ENCODE results near the gene VAV2. TPM values are rescaled to one million over a fixed set of nuclear protein-coding genes. Genes with fewer than 3 reads are reported as not detected.

VAV2 gene
- polyA plus RNA-seq, 1 of the 3 experiments (the other 2 are of a cell fraction), result 14.9 TPM

DNA sequence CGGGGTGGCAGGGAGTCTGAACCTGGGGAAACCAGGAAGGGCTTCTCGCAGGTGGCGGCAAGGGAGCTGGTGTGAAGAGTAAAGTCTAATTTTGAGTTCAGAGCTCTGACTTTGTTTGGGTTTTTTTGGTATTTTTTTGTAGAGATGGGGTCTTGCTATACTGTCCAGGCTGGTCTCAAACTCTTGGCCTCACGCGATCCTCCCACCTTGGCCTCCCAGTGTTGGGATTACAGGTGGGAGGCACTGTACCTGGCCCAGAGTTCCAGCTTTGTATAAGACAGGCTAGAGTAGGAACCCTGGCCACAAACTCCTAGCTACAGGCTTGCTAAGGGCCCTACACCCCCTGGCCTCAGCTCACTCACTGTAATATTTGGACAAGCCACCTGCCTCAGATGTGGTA, 148.9 kb downstream of the VAV2 start (continued):
- TF ChIP-seq EZH2phosphoT487 (IDR thresholded peaks at IDR 0.05; ENCODE audit: borderline replicate concordance, low read depth), result no peak
- no peak for TF ChIP-seq TAF1 (IDR thresholded peaks at IDR 0.05; ENCODE audit: borderline replicate concordance, low read depth, low read length)
- no peak for TF ChIP-seq NFIC (IDR thresholded peaks at IDR 0.05; ENCODE audit: borderline replicate concordance)
- TF ChIP-seq, protein P1, sequence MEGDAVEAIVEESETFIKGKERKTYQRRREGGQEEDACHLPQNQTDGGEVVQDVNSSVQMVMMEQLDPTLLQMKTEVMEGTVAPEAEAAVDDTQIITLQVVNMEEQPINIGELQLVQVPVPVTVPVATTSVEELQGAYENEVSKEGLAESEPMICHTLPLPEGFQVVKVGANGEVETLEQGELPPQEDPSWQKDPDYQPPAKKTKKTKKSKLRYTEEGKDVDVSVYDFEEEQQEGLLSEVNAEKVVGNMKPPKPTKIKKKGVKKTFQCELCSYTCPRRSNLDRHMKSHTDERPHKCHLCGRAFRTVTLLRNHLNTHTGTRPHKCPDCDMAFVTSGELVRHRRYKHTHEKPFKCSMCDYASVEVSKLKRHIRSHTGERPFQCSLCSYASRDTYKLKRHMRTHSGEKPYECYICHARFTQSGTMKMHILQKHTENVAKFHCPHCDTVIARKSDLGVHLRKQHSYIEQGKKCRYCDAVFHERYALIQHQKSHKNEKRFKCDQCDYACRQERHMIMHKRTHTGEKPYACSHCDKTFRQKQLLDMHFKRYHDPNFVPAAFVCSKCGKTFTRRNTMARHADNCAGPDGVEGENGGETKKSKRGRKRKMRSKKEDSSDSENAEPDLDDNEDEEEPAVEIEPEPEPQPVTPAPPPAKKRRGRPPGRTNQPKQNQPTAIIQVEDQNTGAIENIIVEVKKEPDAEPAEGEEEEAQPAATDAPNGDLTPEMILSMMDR (IDR thresholded peaks at IDR 0.05), result no peak
- TF ChIP-seq RCOR1 (IDR thresholded peaks at IDR 0.05; ENCODE audit: low read length), result no peak

DNA sequence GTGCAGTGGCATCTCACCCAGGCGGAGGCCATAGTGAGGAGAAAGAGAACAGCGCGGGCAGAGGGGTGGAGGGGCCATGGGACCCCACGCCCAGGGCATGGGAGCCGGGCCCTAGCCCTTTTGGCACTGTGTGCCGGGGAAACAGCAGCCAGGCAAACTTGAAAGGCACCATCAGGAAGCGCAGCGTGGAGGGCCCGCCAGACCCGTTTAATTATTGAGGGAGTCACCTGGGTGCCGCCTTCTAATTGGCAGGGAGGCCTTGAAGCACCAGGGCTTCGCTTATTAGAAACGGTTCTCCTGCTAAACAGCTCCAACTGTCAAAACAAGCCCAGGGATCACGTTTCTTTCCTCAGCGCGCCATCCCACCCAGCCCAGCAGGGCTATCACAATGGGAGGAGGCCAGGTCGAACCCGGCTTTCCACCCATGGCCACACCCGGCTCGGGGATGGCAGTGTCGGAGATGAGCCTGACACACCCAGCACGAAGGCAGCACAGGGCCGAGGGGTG, 149.3 kb downstream of the VAV2 start:
- Histone ChIP-seq H3F3A (replicated peaks; ENCODE audit: insufficient read depth) (no peaks in the 10 kb centered on the region), H3K4me1 (ENCODE audit: control insufficient read depth in 1 of 2, insufficient read depth in 2 of 2, low read depth in 1 of 2, low read length in 1 of 2) (peaks cover 0 to 60% of the 10 kb centered on the region in 2 experiments; a peak in 1 of 4 replicates), H3K9ac (no peak overlapping the region), H3K36me3 (replicated peaks in 1 of 2; ENCODE audit: control insufficient read depth in 1 of 2, insufficient read depth in 2 of 2, low read length in 1 of 2) (no peaks in the 10 kb centered on the region), H3K79me2 (ENCODE audit: insufficient read depth) (peaks cover 60% of the 10 kb centered on the region; the same call in 1 of the 2 replicates), H2AFZ (ENCODE audit: low read depth) (no peak overlapping the region), H3K4me3 (ENCODE audit: low read depth in 2 of 2, low read length in 1 of 2) (no peak overlapping the region), H3K4me2 (no peak overlapping the region), H3K27me3 (ENCODE audit: insufficient read depth) (no peaks in the 10 kb centered on the region), H4K20me1 (ENCODE audit: insufficient read depth) (0 out of 2 replicates have a peak, but pooled peaks cover 11% of the 10 kb centered on the region), H3K27ac (ENCODE audit: low read depth in 2 of 2, low read length in 1 of 2) (no peak overlapping the region; a peak in 1 of 4 replicates), H3K9me2 (no peaks in the 10 kb centered on the region), H3K9me3 (no peaks in the 10 kb centered on the region)
- DNase-seq, result no peak
- POLR2A ChIA-PET, result interaction anchor here (0.6 kb wide), 1 partner anchor 28 kb away, joined by 3 read pairs; no protein-coding TSS in a partner anchor
- WGBS (ENCODE audit: low lambda C conversion rate), result 93% methylated on average over 14 of the region's 23 CpGs
- CTCF ChIA-PET, result interaction anchor here (1.6 kb wide), 1 partner anchor 20 kb away, joined by 4 read pairs; no protein-coding TSS in a partner anchor
- TF ChIP-seq, protein P2, sequence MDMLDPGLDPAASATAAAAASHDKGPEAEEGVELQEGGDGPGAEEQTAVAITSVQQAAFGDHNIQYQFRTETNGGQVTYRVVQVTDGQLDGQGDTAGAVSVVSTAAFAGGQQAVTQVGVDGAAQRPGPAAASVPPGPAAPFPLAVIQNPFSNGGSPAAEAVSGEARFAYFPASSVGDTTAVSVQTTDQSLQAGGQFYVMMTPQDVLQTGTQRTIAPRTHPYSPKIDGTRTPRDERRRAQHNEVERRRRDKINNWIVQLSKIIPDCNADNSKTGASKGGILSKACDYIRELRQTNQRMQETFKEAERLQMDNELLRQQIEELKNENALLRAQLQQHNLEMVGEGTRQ (IDR thresholded peaks at IDR 0.05; ENCODE audit: borderline replicate concordance, low read depth, low read length), result no peak
- no peak for TF ChIP-seq RFX5 (IDR thresholded peaks at IDR 0.05; ENCODE audit: low read length)

DNA sequence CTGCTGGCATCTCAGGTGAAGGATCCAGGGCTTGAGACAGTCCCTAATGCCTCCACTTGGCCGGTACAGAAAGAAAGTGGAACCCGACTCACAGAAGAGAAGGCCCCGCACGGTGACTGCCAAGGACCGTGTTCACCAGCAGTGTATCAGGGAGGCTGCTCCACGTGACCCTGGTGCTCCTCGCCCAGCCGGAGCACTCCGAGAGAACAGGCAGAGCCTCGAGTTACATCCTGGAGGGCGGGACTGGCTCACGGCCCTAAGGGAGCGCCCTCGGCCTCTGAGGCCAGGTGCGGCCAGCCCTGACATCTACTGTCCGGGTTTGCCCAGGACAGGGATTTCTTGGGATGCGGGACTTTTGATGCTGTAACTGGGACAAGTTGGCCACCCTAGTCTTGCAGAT, 149.9 kb downstream of the VAV2 start:
- H3K4me3 ChIP-seq (ENCODE audit: low read depth in 2 of 2, low read length in 1 of 2), result no peak overlapping the region
- ChIA-PET POLR2A (no interaction called here), CTCF (interaction anchor here (1.6 to 2.0 kb wide), 3 partner anchors 11 to 27 kb away, joined by 4 to 6 read pairs (median 4); no protein-coding TSS in a partner anchor)
- no peak overlapping the region for H2AFZ ChIP-seq (ENCODE audit: low read depth)
- 0 out of 2 replicates have a peak, but pooled peaks cover 13% of the 10 kb centered on the region for H4K20me1 ChIP-seq (ENCODE audit: insufficient read depth)
- 99% methylated on average over 13 of the region's 17 CpGs for WGBS (ENCODE audit: low lambda C conversion rate)
- H3K27ac ChIP-seq (ENCODE audit: low read depth in 2 of 2, low read length in 1 of 2), result no peak overlapping the region; a peak in 1 of 4 replicates
- H3K27me3 ChIP-seq (ENCODE audit: insufficient read depth), result no peaks in the 10 kb centered on the region
- no peaks in the 10 kb centered on the region for H3K36me3 ChIP-seq (replicated peaks in 1 of 2; ENCODE audit: control insufficient read depth in 1 of 2, insufficient read depth in 2 of 2, low read length in 1 of 2)
- H3K9ac ChIP-seq, result no peak overlapping the region
- H3K9me2 ChIP-seq, result no peaks in the 10 kb centered on the region
- DNase-seq, result no peak
- H3F3A ChIP-seq (replicated peaks; ENCODE audit: insufficient read depth), result no peaks in the 10 kb centered on the region
- peaks cover 0 to 61% of the 10 kb centered on the region in 2 experiments; a peak in 1 of 4 replicates for H3K4me1 ChIP-seq (ENCODE audit: control insufficient read depth in 1 of 2, insufficient read depth in 2 of 2, low read depth in 1 of 2, low read length in 1 of 2)
- H3K9me3 ChIP-seq, result no peaks in the 10 kb centered on the region
- peaks cover 60% of the 10 kb centered on the region; the same call in 1 of the 2 replicates for H3K79me2 ChIP-seq (ENCODE audit: insufficient read depth)
- TF ChIP-seq GABPA (IDR thresholded peaks at IDR 0.05; ENCODE audit: low read depth) (no peak), SMC3 (IDR thresholded peaks at IDR 0.05; ENCODE audit: low read depth, low read length) (no peak)
- TF ChIP-seq, protein P3, sequence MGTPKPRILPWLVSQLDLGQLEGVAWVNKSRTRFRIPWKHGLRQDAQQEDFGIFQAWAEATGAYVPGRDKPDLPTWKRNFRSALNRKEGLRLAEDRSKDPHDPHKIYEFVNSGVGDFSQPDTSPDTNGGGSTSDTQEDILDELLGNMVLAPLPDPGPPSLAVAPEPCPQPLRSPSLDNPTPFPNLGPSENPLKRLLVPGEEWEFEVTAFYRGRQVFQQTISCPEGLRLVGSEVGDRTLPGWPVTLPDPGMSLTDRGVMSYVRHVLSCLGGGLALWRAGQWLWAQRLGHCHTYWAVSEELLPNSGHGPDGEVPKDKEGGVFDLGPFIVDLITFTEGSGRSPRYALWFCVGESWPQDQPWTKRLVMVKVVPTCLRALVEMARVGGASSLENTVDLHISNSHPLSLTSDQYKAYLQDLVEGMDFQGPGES (IDR thresholded peaks at IDR 0.05; ENCODE audit: low read depth, low read length), result no peak
- no peak overlapping the region for H3K4me2 ChIP-seq

Measured in SK-N-SH (cell line).